ENCODE results near the gene RASGRP2. TPM values are rescaled to one million over a fixed set of nuclear protein-coding genes. Genes with fewer than 3 reads are reported as not detected.

RASGRP2 gene
- total RNA-seq, 4 donors from 2014 or later = 34.5 to 84.9 (median 41.1) TPM

DNA sequence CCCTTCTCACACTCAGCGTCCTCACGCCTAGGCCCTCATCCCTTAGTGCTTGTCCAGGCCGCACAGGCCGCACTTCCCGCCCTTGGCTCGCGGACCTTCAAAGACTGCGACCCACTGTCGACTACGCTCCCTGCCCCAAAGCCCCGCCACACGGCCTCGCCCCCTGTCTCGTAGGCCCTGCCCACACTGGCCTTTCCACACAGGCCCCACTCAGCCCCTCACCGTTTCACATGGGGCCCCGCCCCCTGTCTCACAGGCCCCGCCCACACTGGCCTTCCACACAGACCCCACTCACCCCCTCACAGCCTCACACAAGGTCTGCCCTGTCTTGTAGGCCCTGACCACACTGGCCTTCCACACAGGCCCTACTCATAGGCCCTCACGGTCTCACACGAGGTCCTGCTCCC, 32.0 kb downstream of the RASGRP2 start:
- WGBS, 2 donors (ENCODE audit: low coverage in 1 of 2) = 61 to 79% methylated on average over 9 to 15 of the region's 19 CpGs
- H3K4me1 ChIP-seq = peaks cover 0 to 28% (median 0%) of the 10 kb centered on the region in 3 donors
- H3K4me3 ChIP-seq = no peak overlapping the region
- H3K9me3 ChIP-seq = no peaks in the 10 kb centered on the region
- no peak for ATAC-seq
- TF ChIP-seq POLR2AphosphoS5 (IDR thresholded peaks at IDR 0.05) (no peak), POLR2A (IDR thresholded peaks at IDR 0.05) (no peak), EP300 (IDR thresholded peaks at IDR 0.05) (no peak), CTCF (IDR thresholded peaks at IDR 0.05) (no peak)
- H3K27me3 ChIP-seq = peaks cover 100% of the 10 kb centered on the region
- no peaks in the 10 kb centered on the region for H3K36me3 ChIP-seq
- H3K27ac ChIP-seq = no peak overlapping the region

DNA sequence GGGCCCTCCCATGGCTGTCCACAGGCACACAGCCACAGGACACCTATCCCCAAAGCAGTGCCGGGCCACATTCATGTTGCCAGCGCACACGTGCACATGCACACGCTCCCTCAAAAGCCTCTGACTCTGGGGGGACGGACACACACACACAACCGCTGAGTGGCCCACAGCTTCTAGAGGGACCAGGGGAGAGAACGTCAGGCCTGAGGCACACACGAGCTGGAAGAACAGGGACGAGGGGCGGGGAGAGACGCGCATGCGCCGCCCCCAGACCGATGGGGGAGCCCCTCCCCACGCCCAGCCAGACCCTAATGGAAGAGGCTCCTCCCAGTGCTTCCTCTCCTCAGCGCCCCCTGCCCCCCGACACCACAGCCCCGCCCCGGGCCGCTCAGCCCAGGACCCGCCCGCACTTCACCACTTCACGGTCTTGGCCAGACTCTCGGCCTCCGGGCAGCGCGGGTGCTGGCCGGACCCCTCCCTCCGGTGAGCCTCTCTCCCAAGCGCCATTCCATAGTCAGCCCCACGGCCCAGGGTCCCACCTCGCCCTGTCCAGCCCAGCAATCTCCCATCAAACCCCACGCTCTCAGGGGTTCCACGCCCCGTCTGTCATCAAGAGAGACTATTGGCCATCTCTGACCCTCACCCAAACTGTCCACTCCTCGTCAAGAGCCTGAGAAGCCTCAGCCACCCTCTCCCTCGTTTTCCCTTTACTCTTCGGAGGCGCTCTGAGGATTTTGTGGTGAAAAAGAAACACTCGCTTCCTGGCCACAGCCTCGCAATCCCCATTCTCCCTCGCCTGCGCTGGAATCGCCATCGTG, 32.6 kb downstream of the RASGRP2 start:
- Histone ChIP-seq H3K27ac (no peak overlapping the region), H3K9me3 (no peaks in the 10 kb centered on the region), H3K36me3 (no peaks in the 10 kb centered on the region), H3K4me1 (peaks cover 0 to 28% (median 0%) of the 10 kb centered on the region in 3 donors), H3K4me3 (no peak overlapping the region), H3K27me3 (peaks cover 100% of the 10 kb centered on the region)
- WGBS, 2 donors (ENCODE audit: low coverage in 1 of 2) = 46 to 59% methylated on average over 10 to 12 of the region's 46 CpGs
- TF ChIP-seq EP300 (IDR thresholded peaks at IDR 0.05) = no peak
- no peak for TF ChIP-seq POLR2AphosphoS5 (IDR thresholded peaks at IDR 0.05)
- no peak for TF ChIP-seq CTCF (IDR thresholded peaks at IDR 0.05)
- TF ChIP-seq POLR2A (IDR thresholded peaks at IDR 0.05) = no peak
- no peak for ATAC-seq

DNA sequence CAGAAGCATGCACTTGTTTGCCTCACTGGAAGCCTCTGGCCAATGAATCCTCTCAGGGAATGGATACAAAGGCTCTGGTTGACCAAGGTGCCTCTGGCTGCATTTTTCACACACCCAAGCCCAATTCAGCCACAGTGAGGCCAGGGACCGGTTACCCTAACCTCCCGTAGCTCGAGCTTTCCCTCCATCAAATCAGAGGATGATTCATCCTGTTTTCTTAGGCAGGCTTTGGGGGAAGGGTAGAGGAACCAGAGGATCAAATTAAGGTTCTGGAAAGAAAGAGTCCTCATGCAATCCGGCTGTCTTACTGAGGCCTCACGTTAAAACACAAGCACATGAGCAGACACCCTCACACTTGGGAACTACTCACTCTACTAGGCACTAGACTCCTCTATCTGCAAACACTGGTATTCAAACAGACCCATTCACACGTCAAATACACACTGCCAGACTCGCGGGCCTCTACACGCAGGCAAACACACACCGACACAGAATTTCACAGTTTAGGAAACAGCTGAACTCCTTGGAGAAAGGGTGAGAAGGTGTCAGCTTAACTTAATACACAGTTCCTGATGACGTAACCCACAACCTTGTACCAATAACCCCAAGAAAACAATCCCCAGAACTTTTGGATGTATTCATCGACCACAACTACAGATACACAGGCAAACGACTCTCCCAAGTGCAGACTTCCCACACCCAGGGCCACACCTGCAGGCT, 33.4 kb downstream of the RASGRP2 start:
- H3K4me1 ChIP-seq = peaks cover 0 to 28% (median 0%) of the 10 kb centered on the region in 3 donors
- H3K4me3 ChIP-seq = no peak overlapping the region
- TF ChIP-seq POLR2AphosphoS5 (IDR thresholded peaks at IDR 0.05) (no peak), EP300 (IDR thresholded peaks at IDR 0.05) (no peak), CTCF (IDR thresholded peaks at IDR 0.05) (no peak), POLR2A (IDR thresholded peaks at IDR 0.05) (no peak)
- 59% methylated on average over 9 of the region's 13 CpGs; no CpG with 5 or more reads in 1 of the 2 donors for WGBS, 2 donors (ENCODE audit: low coverage in 1 of 2)
- H3K36me3 ChIP-seq = no peaks in the 10 kb centered on the region
- H3K27me3 ChIP-seq = peaks cover 95% of the 10 kb centered on the region
- no peak overlapping the region for H3K27ac ChIP-seq
- H3K9me3 ChIP-seq = no peaks in the 10 kb centered on the region
- no peak for ATAC-seq

GRCh38 chr11:64705501-64705900, 38.4 kb downstream of the RASGRP2 start:
- 26 to 40% methylated on average over 2 of the region's 2 CpGs for WGBS, 2 donors (ENCODE audit: low coverage in 1 of 2)
- no peak for TF ChIP-seq CTCF (IDR thresholded peaks at IDR 0.05)
- no peak for TF ChIP-seq POLR2AphosphoS5 (IDR thresholded peaks at IDR 0.05)
- TF ChIP-seq POLR2A (IDR thresholded peaks at IDR 0.05) = no peak
- TF ChIP-seq EP300 (IDR thresholded peaks at IDR 0.05) = no peak
- Histone ChIP-seq H3K27me3 (peaks cover 82% of the 10 kb centered on the region), H3K27ac (no peak overlapping the region), H3K36me3 (no peaks in the 10 kb centered on the region), H3K4me3 (no peak overlapping the region), H3K9me3 (no peaks in the 10 kb centered on the region), H3K4me1 (no peaks in the 10 kb centered on the region)
- ATAC-seq = no peak
